Gastroesophageal sphincter (tissue), 4 donors: ENCODE measurements around the gene VAV2. TPM values are rescaled to one million over a fixed set of nuclear protein-coding genes. Genes with fewer than 3 reads are reported as not detected.

Experiments
- ATAC-seq: fragments of 150-250 bp; one replicate; pipeline ENCODE4 v1.9.1; 2016; ENCODE audit warnings: mild to moderate bottlenecking, moderate library complexity
- H3K27ac ChIP-seq, 4 donors: fragments of 200-600 bp; sonication (generic) in 3 of 4; 1 replicate in 3 of 4; 2 replicates in 1 of 4; pipeline ENCODE4 v1.5.1; 2016 to 2019
- H3K27me3 ChIP-seq: fragments of 200-600 bp; sonication (generic); one replicate; pipeline ENCODE4 v1.5.1; 2019
- H3K36me3 ChIP-seq, 2 donors: fragments of 200-600 bp; sonication (generic); one replicate each; pipeline ENCODE4 v1.5.1; 2019; ENCODE audit warnings: control low read depth in 1 of 2
- H3K4me1 ChIP-seq, 3 donors: fragments of 200-600 bp; sonication (generic); 1 replicate in 2 of 3; 2 replicates in 1 of 3; pipeline ENCODE4 v1.5.1; 2016 to 2019; ENCODE audit warnings: control low read depth in 2 of 3
- H3K4me3 ChIP-seq, 2 donors: fragments of 200-600 bp; sonication (generic); one replicate each; pipeline ENCODE4 v1.5.1; 2019; ENCODE audit warnings: mild to moderate bottlenecking in 1 of 2, moderate library complexity in 1 of 2
- H3K9me3 ChIP-seq, 3 donors: fragments of 200-600 bp; sonication (generic); one replicate each; pipeline ENCODE4 v1.5.1; 2017 to 2019; ENCODE audit warnings: control low read depth in 2 of 3
- CTCF ChIP-seq, 4 experiments: fragments of 200-600 bp in 2 of 4; fragments of 450-650 bp in 2 of 4; sonication (generic) in 1 of 4; IDR thresholded peaks; one replicate each; pipeline ENCODE4 v1.5.1; 2017 to 2019; ENCODE audit warnings: antibody characterized with exemption in 4 of 4, mild to moderate bottlenecking in 2 of 4, moderate library complexity in 2 of 4
- EP300 ChIP-seq: sonication (generic); formaldehyde crosslinking; IDR thresholded peaks from one replicate; pipeline ENCODE4 v1.6.1; 2017; ENCODE audit warnings: antibody characterized with exemption, mild to moderate bottlenecking
- POLR2A ChIP-seq, 2 donors: fragments of 450-650 bp; IDR thresholded peaks; one replicate each; pipeline ENCODE4 v1.6.1; 2017; ENCODE audit warnings: antibody characterized with exemption in 2 of 2, mild to moderate bottlenecking in 2 of 2, moderate library complexity in 1 of 2
- POLR2AphosphoS5 ChIP-seq: sonication (generic); formaldehyde crosslinking; IDR thresholded peaks from one replicate; pipeline ENCODE4 v1.6.1; 2017; ENCODE audit warnings: antibody characterized with exemption
- WGBS, 2 donors: methylation state at CpG; one replicate each; pipeline ENCODE4 v1.1.5; 2018; ENCODE audit warnings: low coverage in 1 of 2; 5-methylcytosine and 5-hydroxymethylcytosine counted together
- total RNA-seq, 4 donors: library from RNA; depleted of rRNA; stranded (reverse); fragments of >200 nt; gene quantifications; one replicate each; pipeline ENCODE4 v1.1.0, GENCODE V29; 2016

The VAV2 gene
- total RNA-seq, 4 donors from 2014 or later, result 7.7 to 16.8 (median 8.9) TPM

GRCh38 chr9:133891741-133892140, 100.4 kb downstream of the VAV2 start:
- no peak for ATAC-seq
- peaks cover 0 to 5% (median 0%) of the 10 kb centered on the region in 3 donors for H3K4me1 ChIP-seq
- H3K27me3 ChIP-seq, result no peaks in the 10 kb centered on the region
- H3K27ac ChIP-seq, result no peak overlapping the region
- H3K36me3 ChIP-seq, result no peaks in the 10 kb centered on the region
- no peak for TF ChIP-seq EP300
- no peak for TF ChIP-seq POLR2AphosphoS5
- no peak for TF ChIP-seq POLR2A (IDR thresholded peaks at IDR 0.05)
- no peak for TF ChIP-seq CTCF (IDR thresholded peaks at IDR 0.05)
- WGBS, 2 donors, result 77% methylated on average over 4 of the region's 7 CpGs; no CpG with 5 or more reads in 1 of the 2 donors
- H3K9me3 ChIP-seq, result no peaks in the 10 kb centered on the region
- H3K4me3 ChIP-seq, result no peak overlapping the region

- H3K27me3 ChIP-seq, result no peaks in the 10 kb centered on the region
- H3K4me3 ChIP-seq, result no peak overlapping the region
- 60 to 92% methylated on average over 1 to 6 of the region's 8 CpGs for WGBS, 2 donors
- TF ChIP-seq EP300, result no peak
- TF ChIP-seq POLR2A (IDR thresholded peaks at IDR 0.05), result no peak
- no peak for TF ChIP-seq POLR2AphosphoS5
- TF ChIP-seq CTCF (IDR thresholded peaks at IDR 0.05), result no peak
- no peaks in the 10 kb centered on the region for H3K9me3 ChIP-seq
- no peak for ATAC-seq
- peaks cover 0 to 5% (median 0%) of the 10 kb centered on the region in 3 donors for H3K4me1 ChIP-seq
- H3K27ac ChIP-seq, result no peak overlapping the region
- no peaks in the 10 kb centered on the region for H3K36me3 ChIP-seq
Measured at GRCh38 chr9:133890583-133890982, 101.5 kb downstream of the VAV2 start.

GRCh38 chr9:133889584-133890301, 102.4 kb downstream of the VAV2 start:
- no peak overlapping the region for H3K4me3 ChIP-seq
- ATAC-seq, result no peak
- peaks cover 0 to 5% (median 0%) of the 10 kb centered on the region in 3 donors for H3K4me1 ChIP-seq
- TF ChIP-seq CTCF (IDR thresholded peaks at IDR 0.05) (no peak), POLR2AphosphoS5 (no peak), EP300 (no peak), POLR2A (IDR thresholded peaks at IDR 0.05) (no peak)
- H3K9me3 ChIP-seq, result no peaks in the 10 kb centered on the region
- 86 to 100% methylated on average over 2 to 4 of the region's 24 CpGs for WGBS, 2 donors
- H3K27me3 ChIP-seq, result no peaks in the 10 kb centered on the region
- H3K36me3 ChIP-seq, result no peaks in the 10 kb centered on the region
- no peak overlapping the region for H3K27ac ChIP-seq

GRCh38 chr9:133888809-133889491, 103.2 kb downstream of the VAV2 start:
- ATAC-seq, result no peak
- Histone ChIP-seq H3K4me3 (no peak overlapping the region), H3K27me3 (no peaks in the 10 kb centered on the region), H3K9me3 (no peaks in the 10 kb centered on the region), H3K4me1 (peaks cover 0 to 5% (median 0%) of the 10 kb centered on the region in 3 donors), H3K36me3 (no peaks in the 10 kb centered on the region), H3K27ac (no peak overlapping the region)
- TF ChIP-seq POLR2A (IDR thresholded peaks at IDR 0.05) (no peak), CTCF (IDR thresholded peaks at IDR 0.05) (no peak), POLR2AphosphoS5 (no peak), EP300 (no peak)
- 60 to 90% methylated on average over 2 to 10 of the region's 25 CpGs for WGBS, 2 donors
